Stimulated activated CD8-positive, alpha-beta memory T cell treated with anti-CD3 and anti-CD28 coated beads, Interleukin-7, amount 100 ng/mL, for 48 hours (primary cell): ENCODE data around the gene CA12.
"Not testable (repeated sequence)": the region's sequence is repeated elsewhere in the genome, so short reads cannot be mapped to it uniquely, and the experiment has no call there.

Experiments
- DNase-seq, 2 donors: peaks; one replicate each; pipeline ENCODE4 v3.0.0-alpha.2; 2020; ENCODE audit warnings: low read depth in 1 of 2; ENCODE audit errors: extremely low read depth in 1 of 2

The CA12 gene

DNA sequence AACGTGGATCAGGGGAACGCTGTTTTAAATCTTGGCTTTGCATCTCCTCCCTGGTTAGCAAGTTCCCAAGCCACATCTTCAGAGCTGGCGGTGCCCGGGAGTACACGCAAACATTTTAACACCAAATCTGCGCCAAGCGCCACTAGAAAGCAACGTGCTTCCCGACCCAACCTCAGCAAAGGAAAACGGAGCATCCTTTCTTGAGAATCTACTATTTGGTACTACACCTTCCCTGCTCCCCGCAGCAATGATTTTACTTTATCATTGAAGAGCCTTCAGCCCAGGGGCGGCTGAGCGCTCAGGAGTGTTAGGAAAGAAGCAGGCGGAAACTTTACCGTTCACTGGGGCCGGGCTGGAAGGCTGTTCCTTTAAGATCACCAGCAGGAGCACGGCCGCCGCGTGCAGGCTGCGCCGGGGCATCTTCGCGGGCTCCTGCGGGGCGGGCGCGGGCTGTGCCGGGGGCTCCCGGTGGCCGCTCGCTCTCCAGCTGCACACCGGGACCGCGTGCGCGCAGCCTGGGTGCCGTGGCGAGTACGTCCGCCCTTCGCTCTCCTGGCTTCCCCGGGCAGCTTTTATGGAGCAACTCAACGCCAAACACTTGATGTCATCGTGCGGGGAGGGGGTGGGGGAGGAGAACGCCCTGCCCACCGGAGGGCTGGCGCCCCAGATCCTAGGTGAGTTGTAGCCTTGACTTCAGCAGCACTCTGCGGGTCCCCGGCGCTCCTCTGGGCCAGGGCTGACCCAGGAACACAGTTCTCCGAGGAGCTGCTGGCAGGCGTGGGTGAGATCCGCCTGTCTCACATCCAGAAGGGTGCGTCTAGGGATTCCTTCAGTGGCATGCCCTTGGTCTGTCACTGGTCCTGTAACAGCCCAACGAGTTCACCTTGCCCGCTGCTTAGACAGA is at the start of gene CA12:
Gene CA12 (minus strand): TSS at position 546 of the 904 bp plus-strand sequence. CDS start 126 bp downstream, at position 420.
- DNase-seq: no peak

- DNase-seq: no peak
These were observed 49.3 kb upstream of the CA12 start for GRCh38 chr15:63430766-63431451.

GRCh38 chr15:63426552-63426951 is 44.9 kb upstream of the CA12 start:
- DNase-seq: no peak

DNA sequence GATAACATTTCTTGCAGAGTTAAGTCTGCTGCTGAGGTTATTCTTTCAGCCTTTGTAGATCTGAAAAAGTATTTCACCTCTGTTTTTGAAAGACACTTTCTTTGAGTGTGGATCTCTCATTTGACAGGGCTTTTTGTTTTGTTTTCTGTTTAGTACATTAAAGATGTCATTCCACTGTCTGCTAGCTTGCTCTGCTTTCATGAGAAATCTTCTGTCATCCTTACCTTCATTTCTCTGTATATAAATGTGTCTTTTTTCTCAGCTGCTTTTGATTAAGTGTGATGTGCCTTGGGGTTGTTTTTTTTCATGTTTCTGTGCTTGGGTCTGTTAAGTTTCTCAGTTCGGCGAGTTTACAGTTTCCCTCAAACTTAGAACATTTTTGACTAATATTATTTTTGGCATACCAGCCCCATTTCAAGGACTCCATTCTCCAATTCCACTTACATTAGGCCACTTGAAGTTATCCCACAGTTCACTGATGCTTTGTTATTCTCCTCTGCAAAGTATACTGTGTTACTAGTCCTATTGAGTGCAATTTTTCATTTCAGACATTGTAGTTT is 43.9 kb upstream of the CA12 start:
- no peak for DNase-seq

- no peak for DNase-seq
These were observed 41.4 kb upstream of the CA12 start for GRCh38 chr15:63422891-63423590.

GRCh38 chr15:63421433-63421832 is 39.8 kb upstream of the CA12 start:
- no peak for DNase-seq

DNA sequence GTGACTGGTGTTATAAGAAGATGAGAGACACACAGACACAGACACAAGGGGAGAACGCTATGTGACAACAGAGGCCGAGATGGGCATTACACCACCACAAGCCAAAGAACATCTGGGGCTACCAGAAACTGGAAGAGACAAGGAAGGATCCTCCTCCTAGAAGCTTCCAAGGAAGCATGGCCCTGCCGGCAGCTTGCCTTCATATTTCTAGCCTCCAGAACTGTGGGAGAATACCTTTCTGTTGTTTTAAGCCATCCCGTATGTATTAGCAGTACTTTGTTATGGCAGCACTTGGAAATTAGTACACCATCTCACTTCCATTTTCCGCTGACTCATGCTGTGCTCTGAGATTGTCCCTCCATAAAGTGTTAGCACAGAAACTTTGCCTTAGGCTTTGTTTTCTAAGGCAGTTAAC is 38.7 kb upstream of the CA12 start:
- DNase-seq: no peak

DNA sequence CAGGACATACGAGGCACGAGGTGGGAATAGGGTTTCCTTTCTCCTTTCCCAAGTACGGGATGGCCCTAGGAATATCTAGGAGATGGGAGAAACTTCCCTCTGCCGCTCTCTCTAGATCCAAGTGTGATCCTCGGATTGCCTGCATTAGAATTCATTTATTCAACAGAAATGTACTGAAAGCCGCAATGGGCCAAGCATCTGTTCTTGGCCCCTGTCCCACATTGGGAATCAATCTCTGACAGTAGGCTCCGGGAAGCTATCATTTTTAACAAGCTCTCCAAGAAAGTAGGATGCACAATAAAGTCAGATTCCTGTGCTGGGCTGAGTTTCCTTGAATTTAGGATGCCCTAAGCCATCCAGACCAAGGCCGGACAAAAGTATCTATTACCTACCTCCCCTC is 37.2 kb upstream of the CA12 start:
- DNase-seq: no peak

DNA sequence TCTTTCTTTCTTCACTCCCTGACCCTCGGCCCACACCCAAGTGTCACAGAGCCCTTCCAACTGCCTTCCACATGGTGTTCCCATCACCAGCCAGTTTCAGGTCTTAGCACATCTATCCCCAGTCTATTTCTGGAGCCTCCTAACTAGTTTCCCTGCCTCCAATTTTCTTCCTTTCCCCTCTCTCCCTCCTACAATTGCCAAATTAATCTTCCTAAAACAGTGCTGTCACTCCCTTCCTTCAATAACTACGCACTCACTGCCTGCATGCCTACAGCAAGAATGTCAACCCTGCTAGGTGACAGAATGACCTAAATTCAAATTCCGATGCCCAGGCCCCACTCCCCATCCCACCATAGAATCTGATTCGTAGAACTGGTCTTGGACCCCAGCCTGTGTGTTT is 36.1 kb upstream of the CA12 start:
- DNase-seq: no peak

- not testable (repeated sequence) for DNase-seq
These were observed 35.6 kb upstream of the CA12 start for GRCh38 chr15:63417274-63417673.

GRCh38 chr15:63414474-63415120 is 33.0 kb upstream of the CA12 start:
- no peak for DNase-seq

DNA sequence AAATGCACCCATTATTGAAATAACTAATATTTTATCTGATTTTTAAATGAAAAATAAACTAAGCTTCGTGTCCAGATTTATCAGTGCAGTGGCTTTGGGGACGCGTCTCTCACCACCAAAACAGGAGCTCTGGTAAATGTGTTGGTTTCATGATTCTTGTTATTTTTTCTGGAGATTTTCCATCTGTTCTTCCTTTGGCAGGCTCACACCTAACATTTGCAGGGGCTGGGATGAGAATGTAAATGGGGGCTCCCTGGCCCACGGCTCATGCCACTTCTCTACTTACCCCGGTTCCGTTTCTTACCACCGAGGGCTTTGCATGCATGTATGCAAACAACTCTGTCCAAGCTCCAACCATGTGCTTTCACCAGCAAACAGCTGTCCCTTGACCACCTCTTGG is 30.9 kb upstream of the CA12 start:
- DNase-seq: no peak

GRCh38 chr15:63411866-63412265 is 30.2 kb upstream of the CA12 start:
- no peak for DNase-seq

DNA sequence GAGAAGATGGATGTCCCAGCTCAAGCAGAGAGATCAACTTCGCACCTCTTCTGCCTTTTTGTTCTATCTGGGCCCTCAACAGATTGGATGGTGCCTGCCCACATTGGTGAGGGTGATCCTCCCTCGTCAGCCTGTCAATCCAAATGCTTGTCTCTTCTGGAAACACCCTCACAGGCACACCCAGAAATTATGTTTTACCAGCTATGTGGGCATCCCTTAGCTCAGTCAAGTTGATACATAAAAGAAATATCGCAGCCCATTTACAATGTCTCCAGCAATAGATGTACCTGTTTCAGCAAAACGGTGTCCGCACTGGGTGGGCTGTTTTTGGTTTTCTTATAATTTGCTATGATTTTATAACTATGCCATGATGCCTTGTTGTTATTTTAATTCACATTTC is 27.5 kb upstream of the CA12 start:
- DNase-seq: no peak

GRCh38 chr15:63408524-63408923 is 26.9 kb upstream of the CA12 start:
- no peak for DNase-seq

- DNase-seq: no peak
These were observed 26.0 kb upstream of the CA12 start for GRCh38 chr15:63407612-63408011.

DNA sequence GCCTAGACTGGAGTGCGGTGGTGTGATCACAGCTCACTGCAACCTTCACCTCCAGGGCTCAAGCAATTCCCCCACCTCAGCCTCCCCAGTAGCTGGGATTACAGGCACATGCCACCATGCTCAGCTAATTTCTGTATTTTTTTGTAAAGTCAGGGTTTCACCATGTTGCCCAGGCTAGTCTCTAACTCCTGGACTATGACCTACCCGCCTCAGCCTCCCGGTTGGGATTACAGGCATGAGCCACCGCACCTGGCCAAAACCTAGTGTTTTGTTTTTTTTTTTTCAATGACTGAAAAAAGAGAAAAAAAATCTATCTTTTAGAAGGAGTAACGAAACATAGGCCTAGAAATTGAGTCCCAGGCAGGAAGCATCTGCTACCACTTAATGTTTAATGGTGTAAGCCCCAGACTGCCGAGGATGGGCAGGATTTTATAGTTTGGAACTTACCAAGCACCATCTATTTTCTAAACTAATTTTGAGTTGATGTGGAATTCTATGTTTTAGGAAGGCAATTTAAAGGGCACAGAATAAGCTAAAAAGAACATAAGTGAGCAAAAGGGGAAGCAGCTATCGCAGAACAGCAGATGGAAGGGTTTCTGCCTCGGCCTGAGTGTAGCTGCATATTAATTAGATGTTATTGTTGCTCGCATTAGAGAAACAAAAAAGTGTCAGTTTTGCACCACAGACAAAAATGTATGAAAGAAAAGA is 24.2 kb upstream of the CA12 start:
- no peak for DNase-seq

GRCh38 chr15:63405159-63405558 is 23.5 kb upstream of the CA12 start:
- DNase-seq: no peak

DNA sequence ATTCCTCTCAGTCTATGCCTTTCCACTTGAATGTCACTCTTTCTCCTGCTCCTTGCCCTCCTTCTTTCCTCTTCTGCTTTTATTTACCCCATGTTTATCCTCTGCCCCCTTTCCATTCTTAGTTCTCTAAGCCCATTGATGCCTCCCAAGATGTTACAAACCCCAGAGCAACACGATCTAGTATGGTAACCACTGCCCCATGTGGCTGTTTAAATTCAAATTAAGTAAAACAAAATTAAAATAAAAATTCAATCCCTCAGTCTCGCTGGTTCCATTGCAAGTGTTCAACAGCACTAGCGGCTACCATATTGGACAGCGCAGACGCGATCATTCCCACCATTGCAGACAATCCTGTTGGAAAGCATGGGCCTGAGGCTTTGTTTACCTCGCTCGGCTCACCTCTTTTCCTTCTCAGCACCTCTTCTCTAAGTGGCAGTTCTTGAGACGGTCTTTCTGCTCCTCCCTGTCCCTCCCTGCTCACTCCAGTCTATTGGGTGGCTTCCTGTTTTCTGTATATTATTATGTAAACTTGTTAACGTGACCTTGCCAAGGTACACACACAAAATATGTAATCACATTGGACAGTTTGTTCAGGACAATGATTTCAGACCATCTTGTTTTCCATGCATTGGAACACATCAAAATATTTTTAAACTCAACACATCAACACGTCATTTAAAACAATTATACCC is 21.8 kb upstream of the CA12 start:
- no peak for DNase-seq
